ENCODE data around the gene ZBTB11. TPM values are rescaled to one million over a fixed set of nuclear protein-coding genes. Genes with fewer than 3 reads are reported as not detected.

Gene ZBTB11, protein sequence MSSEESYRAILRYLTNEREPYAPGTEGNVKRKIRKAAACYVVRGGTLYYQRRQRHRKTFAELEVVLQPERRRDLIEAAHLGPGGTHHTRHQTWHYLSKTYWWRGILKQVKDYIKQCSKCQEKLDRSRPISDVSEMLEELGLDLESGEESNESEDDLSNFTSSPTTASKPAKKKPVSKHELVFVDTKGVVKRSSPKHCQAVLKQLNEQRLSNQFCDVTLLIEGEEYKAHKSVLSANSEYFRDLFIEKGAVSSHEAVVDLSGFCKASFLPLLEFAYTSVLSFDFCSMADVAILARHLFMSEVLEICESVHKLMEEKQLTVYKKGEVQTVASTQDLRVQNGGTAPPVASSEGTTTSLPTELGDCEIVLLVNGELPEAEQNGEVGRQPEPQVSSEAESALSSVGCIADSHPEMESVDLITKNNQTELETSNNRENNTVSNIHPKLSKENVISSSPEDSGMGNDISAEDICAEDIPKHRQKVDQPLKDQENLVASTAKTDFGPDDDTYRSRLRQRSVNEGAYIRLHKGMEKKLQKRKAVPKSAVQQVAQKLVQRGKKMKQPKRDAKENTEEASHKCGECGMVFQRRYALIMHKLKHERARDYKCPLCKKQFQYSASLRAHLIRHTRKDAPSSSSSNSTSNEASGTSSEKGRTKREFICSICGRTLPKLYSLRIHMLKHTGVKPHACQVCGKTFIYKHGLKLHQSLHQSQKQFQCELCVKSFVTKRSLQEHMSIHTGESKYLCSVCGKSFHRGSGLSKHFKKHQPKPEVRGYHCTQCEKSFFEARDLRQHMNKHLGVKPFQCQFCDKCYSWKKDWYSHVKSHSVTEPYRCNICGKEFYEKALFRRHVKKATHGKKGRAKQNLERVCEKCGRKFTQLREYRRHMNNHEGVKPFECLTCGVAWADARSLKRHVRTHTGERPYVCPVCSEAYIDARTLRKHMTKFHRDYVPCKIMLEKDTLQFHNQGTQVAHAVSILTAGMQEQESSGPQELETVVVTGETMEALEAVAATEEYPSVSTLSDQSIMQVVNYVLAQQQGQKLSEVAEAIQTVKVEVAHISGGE
- 28.4 and 29.0 TPM in 2 replicates for total RNA-seq

DNA sequence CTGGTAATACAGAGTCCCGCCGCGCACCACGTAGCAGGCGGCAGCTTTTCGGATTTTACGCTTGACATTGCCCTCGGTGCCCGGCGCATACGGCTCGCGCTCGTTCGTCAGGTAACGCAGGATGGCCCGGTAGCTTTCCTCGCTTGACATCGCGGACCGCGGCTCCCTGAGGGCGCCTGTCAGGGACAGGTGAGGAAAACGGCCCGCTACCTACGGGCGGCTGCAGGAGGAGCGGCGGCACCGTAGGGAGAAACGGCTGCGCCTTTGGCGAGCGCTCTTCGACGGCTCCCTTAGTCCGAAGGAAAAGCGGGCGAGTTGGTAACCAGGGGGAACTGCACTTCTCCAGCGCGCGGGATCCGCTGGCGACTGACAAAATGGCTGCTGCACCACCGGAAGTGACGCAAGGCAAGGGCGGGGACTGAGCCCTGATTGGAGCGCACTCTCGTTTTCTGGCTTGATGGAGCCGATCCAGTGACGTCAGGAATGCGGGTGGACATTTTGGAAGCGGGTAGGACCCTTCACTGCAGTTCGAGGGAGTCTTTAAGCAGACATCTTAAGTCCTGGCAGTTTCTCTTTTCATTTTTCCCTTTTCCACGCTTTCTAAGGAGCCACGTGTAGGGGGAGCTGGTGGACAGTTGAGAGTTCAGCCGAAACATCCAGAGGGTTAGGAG is at the start of gene ZBTB11:
ZBTB11 (minus strand) TSS at position 368 of the 671 bp plus-strand sequence; CDS start at position 150, 218 bp downstream.

GRCh38 chr3:101724329-101725193 is 47.6 kb upstream of the ZBTB11 start, which contains the start of gene CEP97:
TSS of gene CEP97 (plus strand) at chr3:101724614. CDS start at chr3:101724677, 63 bp downstream.

Other genes with a start within 250 kb of the ZBTB11 start
- 13.9 and 14.7 TPM in 2 replicates for gene SENP7, start 163.9 kb downstream of the ZBTB11 start, total RNA-seq
- 23.9 and 33.5 TPM in 2 replicates for gene TRMT10C, start 115.3 kb downstream of the ZBTB11 start, total RNA-seq
- gene PCNP, start 103.0 kb downstream of the ZBTB11 start, total RNA-seq = 116 and 119 TPM in 2 replicates
- 1,440 and 1,444 TPM in 2 replicates for gene RPL24, start 9.6 kb upstream of the ZBTB11 start, total RNA-seq
- 13.4 and 25.7 TPM in 2 replicates for gene CEP97, start 47.5 kb upstream of the ZBTB11 start, total RNA-seq
- gene NXPE3, start 102.1 kb upstream of the ZBTB11 start, total RNA-seq = 25.2 and 34.0 TPM in 2 replicates
- gene NFKBIZ, start 172.4 kb upstream of the ZBTB11 start, total RNA-seq = 27.3 and 51.2 TPM in 2 replicates